Chondrocyte (in vitro differentiated cells): ENCODE measurements around the gene MYF6. TPM values are rescaled to one million over a fixed set of nuclear protein-coding genes. Genes with fewer than 3 reads are reported as not detected.
A peak's percentile ranks its signal among the peaks of the same experiment; 100 is the strongest.

Source experiments
- DNase-seq: peaks from one replicate; pipeline ENCODE4 v3.0.0; 2021; ENCODE audit warnings: mixed read lengths, low spot score
- H3K27ac Mint-ChIP-seq: one replicate; pipeline ENCODE4 v1.8.0; 2021; ENCODE audit warnings: mild to moderate bottlenecking, moderate library complexity, mixed read lengths; ENCODE audit not compliant: unreplicated experiment
- H3K27me3 Mint-ChIP-seq: 2 replicates; pipeline ENCODE4 v1.8.0; 2021; ENCODE audit warnings: low read depth, mixed read lengths
- H3K36me3 Mint-ChIP-seq: 2 replicates; pipeline ENCODE4 v1.8.0; 2021; ENCODE audit warnings: low read depth, mixed read lengths
- H3K4me1 Mint-ChIP-seq: 2 replicates; pipeline ENCODE4 v1.8.0; 2021; ENCODE audit warnings: low read depth, mild to moderate bottlenecking, mixed read lengths
- H3K4me3 Mint-ChIP-seq: one replicate; pipeline ENCODE4 v1.8.0; 2021; ENCODE audit warnings: mild to moderate bottlenecking, moderate library complexity, mixed read lengths; ENCODE audit not compliant: unreplicated experiment
- H3K9me3 Mint-ChIP-seq: 2 replicates; pipeline ENCODE4 v1.8.0; 2021; ENCODE audit warnings: low read depth, mixed read lengths
- CTCF ChIP-seq: fragments of 200-600 bp; sonication (generic); IDR thresholded peaks from 2 replicates; pipeline ENCODE4 v1.5.0; 2021; ENCODE audit warnings: antibody characterized with exemption, mild to moderate bottlenecking, moderate library complexity
- total RNA-seq: library from RNA; stranded (reverse); gene quantifications from 3 replicates; pipeline ENCODE4 v1.2.1, GENCODE V29; 2021

The MYF6 gene
- total RNA-seq, 1 donor from 2014 or later = not detected

GRCh38 chr12:80704420-80704819 lies 3.0 kb upstream of the MYF6 start:
- DNase-seq = no peak
- no peak for TF ChIP-seq CTCF
- Mint-ChIP-seq H3K27me3 (peaks cover 20% of the 10 kb centered on the region), H3K9me3 (no peaks in the 10 kb centered on the region), H3K4me3 (no peak overlapping the region), H3K27ac (no peak overlapping the region), H3K4me1 (peaks cover 26% of the 10 kb centered on the region), H3K36me3 (peaks cover 4% of the 10 kb centered on the region)

GRCh38 chr12:80707830-80708258 lies 410 bp downstream of the MYF6 start:
- Mint-ChIP-seq H3K9me3 (no peaks in the 10 kb centered on the region), H3K4me3 (peak overlapping the region; percentile 70), H3K36me3 (peaks cover 4% of the 10 kb centered on the region), H3K4me1 (peaks cover 17% of the 10 kb centered on the region), H3K27me3 (peaks cover 33% of the 10 kb centered on the region), H3K27ac (no peak overlapping the region)
- TF ChIP-seq CTCF = no peak
- DNase-seq = peak; percentile 81

- TF ChIP-seq CTCF = no peak
- Mint-ChIP-seq H3K9me3 (no peaks in the 10 kb centered on the region), H3K36me3 (peaks cover 4% of the 10 kb centered on the region), H3K27me3 (peaks cover 36% of the 10 kb centered on the region), H3K27ac (no peak overlapping the region), H3K4me1 (peaks cover 11% of the 10 kb centered on the region), H3K4me3 (peak overlapping the region; percentile 70)
- DNase-seq = no peak
Measured at GRCh38 chr12:80708259-80708974, 983 bp downstream of the MYF6 start.

- no peak for TF ChIP-seq CTCF
- Mint-ChIP-seq H3K4me3 (peak overlapping the region; percentile 70), H3K4me1 (peaks cover 14% of the 10 kb centered on the region), H3K27me3 (peaks cover 40% of the 10 kb centered on the region), H3K9me3 (no peaks in the 10 kb centered on the region), H3K36me3 (peaks cover 4% of the 10 kb centered on the region), H3K27ac (no peak overlapping the region)
- no peak for DNase-seq
Measured at GRCh38 chr12:80708975-80709328, 1.5 kb downstream of the MYF6 start.

- H3K36me3 Mint-ChIP-seq = peaks cover 4% of the 10 kb centered on the region
- H3K27ac Mint-ChIP-seq = no peak overlapping the region
- peaks cover 19% of the 10 kb centered on the region for H3K4me1 Mint-ChIP-seq
- no peaks in the 10 kb centered on the region for H3K9me3 Mint-ChIP-seq
- peaks cover 48% of the 10 kb centered on the region for H3K27me3 Mint-ChIP-seq
- DNase-seq = no peak
- no peak overlapping the region for H3K4me3 Mint-ChIP-seq
- peak; percentile 61 for TF ChIP-seq CTCF
Measured at GRCh38 chr12:80709811-80710726, 2.6 kb downstream of the MYF6 start.
